DMS114 treated with DMSO at 0.1 percent for 48 hours (cell line): ENCODE results near the gene SIRT3.
A peak's percentile ranks its signal among the peaks of the same experiment; 100 is the strongest.
"Not testable (repeated sequence)": the region's sequence is repeated elsewhere in the genome, so short reads cannot be mapped to it uniquely, and the experiment has no call there.

Experiments
- DNase-seq: peaks from one replicate; lab custom pipeline; 2025; ENCODE audit not compliant: unreplicated experiment; lab: John Stamatoyannopoulos, UW

SIRT3 gene

DNA sequence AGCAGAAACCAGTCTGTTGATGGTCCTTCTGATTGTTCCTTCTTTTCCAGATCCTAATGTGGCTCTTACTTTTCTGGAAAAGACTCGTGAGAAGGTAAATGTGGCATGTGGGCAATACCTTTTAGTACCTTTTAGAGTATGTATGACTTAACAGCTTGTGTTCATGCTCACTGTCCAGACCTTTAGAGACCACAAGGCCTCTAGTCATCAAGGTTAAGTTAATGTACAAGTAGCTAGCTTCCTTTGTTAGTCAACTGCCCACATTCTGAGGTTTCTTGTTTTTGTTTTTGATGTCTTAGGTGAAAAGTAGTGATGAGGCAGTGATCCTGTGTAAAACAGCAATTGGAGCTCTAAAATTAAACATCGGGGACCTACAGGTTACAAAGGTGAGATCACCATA is 8.2 kb upstream of the SIRT3 start:
- DNase-seq, result no peak

DNA sequence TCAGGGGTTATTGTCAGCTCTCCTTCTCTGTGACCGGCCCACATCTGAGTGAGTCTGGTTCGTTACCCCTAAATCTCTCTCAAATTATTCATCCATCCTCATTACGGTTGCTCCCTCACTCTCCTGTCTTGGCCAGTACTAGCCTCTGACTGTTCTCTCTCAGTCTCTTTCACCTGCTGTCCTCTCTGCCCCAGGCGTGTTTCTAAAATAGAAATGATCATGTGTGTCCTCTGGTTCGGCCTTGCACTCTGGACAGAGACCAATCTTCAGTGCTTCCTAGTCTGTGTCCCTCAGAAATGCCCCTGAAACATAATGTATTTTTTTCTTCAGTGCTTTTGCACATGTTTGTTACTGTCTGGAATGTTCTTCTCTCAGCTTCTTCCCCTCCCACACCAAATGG is 5.5 kb upstream of the SIRT3 start:
- no peak for DNase-seq

DNA sequence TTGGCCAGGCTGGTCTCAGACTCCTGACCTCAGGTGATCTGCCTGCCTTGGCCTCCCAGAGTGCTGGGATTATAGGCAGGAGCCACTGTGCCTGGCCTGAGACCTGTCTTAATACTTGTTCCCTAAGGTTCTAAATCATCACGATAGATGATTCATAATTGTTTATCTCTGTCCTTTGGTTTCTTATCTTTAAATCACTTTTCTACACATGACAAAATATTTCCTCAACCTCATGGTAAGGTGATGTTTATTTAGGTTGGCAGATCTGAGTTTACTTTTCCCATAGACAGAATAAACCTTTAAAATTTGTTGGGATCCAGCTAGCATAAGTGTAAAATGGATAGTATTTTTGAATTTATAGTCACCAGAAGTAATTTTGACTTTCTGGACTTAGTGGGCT is 4.2 kb upstream of the SIRT3 start:
- DNase-seq, result no peak

DNA sequence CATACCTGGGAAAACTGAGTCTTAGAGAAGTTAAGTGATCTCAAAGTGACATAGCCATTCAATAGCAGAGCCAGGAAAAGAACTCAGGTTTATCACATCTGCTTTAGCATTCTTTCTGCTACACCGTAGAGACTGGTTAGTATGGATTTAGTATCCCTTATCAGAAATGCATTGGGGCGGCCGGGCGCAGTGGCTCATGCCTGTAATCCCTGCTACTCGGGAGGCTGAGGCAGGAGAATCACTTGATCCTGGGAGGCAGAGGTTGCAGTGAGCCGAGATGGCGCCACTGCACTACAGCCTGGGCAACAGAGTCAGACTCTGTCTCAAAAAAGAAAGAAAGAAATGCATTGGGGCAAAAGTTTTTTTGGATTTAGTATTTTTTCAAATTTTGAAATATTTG is 2.2 kb upstream of the SIRT3 start:
- DNase-seq, result not testable (repeated sequence)

DNA sequence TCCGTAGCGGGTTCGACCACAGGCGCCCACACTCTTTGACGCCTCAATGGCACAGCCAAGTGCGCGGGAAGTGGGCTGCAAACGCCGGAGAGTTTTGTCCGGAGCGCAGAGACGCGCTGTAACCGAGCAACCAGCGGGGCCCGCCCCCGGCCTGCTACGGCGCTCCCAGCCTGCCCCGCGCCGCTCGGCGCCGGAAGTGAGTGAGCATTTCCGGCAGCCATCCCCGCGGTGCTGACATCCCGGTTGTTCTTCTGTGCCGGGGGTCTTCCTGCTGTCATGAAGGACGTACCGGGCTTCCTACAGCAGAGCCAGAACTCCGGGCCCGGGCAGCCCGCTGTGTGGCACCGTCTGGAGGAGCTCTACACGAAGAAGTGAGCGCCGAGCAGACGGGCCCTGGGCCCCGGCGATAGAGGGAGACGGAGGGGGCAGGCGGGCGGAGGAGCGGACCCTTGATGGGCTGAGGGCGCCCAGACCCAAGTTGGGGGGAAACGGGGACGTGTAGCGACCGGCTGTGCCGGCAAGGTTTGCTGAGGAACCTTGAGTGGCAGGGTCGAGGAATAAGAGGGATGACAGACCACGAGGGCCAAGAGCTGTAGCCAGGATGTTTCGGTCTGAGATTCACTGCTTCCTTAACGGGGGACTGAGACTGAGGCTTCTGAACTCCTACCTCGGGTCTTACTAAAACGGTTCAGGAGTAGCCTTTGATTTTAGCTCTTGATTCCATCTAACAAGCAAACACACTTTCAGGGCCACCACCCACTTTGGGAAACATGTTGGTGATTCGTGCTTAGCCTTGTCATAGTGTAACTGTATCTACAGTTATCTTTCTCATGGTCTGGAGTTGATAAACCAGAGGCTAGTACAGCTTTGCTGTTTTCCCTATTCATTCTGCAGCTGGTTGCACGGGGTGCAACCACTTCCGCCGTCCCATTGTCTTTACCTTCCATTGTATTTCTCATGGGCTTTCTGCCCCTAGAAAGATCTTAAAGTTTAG is 929 bp upstream of the SIRT3 start, which contains the start of gene PSMD13:
PSMD13 (plus strand) TSS at position 203 of the 994 bp plus-strand sequence; CDS start at position 277, 74 bp downstream.
- DNase-seq, result peak; percentile 57

DNA sequence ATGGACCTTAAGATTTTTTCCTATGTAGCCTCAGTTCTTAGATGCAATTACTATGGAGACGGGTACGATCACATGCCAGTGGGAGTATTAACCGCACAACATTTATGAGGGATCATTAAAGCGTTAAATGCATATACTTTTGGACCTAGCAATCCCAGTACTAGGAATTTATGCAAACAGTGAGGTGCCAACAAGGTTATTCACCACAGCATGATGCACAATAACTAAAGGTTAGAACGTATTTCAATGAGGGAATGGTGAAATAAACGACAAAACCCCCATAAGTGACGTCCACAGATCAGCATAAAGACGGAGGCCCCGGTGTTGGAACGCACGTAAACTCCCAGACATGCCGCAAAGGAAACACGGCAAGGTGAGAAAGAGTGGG is 539 bp downstream of the SIRT3 start:
- no peak for DNase-seq

DNA sequence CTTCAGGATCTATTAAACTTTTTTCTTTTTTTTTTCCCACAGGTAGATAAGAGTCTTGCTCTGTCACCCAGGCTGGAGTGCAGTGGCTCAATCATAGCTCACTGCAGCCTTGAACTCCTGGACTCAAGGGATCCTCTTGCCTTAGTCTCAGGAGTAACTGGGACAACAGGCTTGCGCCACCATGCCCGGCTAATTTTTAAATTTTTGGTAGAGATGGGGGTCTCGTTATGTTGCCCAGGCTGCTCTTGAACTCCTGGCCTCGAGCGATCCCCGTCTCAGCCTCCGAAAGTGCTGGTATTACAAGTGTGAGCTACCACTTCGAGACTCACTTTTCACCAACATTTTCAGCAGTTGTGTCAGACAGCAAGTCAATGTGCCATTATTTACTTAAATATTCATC is 962 bp downstream of the SIRT3 start:
- no peak for DNase-seq

DNA sequence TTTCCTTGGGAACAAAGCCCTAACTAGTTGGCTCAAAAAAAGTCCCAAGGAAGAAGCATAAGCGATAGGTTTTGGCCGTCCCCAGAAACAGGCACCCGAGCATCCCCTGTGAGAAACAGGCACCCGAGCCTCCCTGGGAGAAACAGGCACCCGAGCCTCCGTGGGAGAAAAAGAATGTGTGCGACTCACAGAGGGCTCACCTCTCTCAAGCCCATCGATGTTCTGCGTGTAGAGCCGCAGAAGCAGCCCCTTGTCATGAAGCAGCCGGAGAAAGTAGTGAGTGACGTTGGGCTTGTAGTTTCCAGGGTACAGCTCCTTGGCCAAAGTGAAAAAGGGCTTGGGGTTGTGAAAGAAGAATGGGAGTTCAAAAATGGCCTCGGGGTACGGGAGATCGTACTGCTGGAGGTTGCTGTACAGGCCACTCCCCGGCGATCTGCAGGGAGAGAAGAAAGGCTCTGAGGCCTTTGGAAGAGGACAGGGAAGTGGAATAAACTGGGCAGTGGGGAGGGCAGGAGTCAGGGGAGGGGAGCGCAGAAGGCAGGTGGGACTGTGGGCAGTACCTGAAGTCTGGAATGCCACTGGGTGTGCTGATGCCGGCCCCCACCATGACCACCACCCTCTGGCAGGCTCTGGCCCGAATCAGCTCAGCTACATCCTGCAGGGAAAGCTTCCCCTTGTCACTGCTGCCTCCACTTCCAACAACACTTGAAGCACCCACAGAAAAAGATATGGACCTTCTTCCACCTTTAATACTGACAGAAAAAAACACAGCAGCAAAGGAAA is 3.2 kb downstream of the SIRT3 start:
- DNase-seq, result no peak

DNA sequence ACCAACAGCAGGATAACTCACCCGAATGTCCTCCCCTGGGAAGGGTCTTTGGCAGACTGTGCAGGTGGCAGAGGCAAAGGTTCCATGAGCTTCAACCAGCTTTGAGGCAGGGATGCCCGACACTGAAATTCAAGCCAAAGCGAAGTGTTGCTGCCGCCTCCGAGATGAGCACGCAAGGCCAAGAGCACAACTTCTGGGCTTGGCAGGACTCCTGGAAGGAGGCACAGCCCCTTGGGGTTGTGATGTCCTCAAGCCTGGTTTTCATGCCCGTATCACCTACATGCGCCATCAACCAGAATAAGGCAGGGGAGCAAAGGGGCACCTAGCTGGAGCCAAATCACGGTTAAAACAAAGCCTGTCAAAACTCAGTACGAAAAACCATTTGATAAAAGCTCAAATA is 5.7 kb downstream of the SIRT3 start:
- DNase-seq, result no peak

DNA sequence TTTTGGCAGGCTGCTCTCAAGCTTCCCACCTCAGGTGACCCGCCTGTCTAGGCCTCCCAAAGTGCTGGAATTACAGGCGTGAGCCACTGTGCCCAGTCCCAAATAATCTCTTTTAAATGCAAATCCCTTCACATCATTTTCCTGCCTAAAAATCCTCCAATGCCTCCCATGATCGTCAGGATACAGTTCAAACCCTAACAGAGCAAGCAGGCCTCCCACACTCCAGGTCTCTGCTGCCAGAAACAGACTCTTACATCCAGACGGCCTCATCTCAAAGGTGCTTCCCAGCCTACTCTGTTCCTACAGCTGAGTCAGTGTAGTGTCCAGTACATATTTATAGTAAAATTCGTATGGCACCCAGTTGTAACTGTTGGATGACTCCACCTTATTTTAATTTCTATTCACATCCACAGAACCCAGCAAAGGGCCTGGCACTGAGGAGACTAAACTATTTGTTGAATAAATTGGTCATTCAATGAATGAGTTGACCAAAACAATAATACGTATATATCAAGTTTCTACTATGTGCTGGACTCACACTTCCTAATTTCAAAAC is 8.2 kb downstream of the SIRT3 start:
- DNase-seq, result no peak

DNA sequence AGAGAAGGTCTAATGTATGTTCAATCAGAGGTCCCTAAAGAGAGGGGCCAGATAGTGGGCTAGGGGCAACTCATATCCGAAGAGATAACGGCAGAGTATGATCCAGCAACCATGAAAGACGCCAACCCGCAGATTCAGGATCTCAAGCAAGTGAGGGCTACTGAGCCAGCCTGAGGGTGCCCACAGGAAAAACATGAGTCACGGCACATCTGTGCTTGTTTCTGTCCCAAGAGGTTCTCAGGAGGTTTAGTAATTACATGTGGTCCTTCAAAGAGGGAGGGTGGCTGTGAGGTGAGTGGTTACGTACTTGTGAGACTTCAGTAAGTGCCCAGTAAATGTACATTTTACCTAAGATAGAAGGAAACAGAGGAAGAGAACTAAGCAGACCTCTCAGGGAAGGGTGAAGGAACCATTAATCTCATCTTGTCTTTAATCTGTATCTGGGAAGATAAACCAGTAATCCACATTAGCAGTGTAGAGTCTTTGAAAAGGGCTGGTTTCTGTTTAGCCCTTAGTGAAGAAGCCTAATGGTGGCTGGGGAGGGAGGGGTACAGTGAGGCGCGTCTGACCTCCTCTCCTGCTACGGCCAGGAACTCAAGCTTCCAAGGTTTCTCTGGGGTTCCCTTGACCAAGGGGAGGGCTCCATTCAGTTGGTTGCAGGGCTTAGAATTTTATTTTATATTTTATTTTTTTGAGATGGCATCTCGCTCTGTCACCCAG is 10.2 kb downstream of the SIRT3 start:
- DNase-seq, result no peak

DNA sequence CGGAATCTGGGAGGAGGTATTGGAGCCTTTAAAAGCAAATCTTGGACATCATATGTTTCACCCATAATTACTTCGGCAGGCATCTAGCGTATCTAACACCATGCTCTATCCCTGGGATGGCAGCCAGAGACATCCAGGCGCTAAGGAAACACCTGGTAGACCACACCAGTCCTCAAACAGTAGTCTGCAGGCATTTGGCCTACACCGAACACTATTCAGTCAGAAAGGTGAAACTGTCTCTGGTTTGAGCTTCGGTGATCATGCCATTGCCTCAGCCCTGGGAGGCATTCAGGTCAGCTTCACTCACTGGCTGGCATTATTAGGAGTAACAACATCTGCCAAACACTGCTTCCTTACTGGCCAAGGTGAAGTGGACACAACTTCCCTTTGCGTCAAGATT is 11.7 kb downstream of the SIRT3 start:
- DNase-seq, result no peak

DNA sequence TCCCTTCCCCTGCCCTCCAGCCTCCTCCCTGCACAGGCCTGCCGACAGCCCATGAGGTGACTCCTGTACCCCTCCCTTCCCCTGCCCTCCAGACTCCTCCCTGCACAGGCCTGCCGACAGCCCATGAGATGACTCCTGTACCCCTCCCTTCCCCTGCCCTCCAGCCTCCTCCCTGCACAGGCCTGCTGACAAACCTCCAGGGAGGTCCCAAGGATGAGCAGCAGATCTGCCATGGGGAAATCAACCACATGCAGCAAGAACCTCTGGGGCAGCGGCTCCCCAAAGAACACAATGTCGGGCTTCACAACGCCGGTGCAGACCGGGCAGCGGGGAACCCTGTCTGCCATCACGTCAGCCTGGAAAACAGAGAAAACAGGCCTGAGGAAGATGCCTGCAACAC is 12.3 kb downstream of the SIRT3 start:
- DNase-seq, result no peak

DNA sequence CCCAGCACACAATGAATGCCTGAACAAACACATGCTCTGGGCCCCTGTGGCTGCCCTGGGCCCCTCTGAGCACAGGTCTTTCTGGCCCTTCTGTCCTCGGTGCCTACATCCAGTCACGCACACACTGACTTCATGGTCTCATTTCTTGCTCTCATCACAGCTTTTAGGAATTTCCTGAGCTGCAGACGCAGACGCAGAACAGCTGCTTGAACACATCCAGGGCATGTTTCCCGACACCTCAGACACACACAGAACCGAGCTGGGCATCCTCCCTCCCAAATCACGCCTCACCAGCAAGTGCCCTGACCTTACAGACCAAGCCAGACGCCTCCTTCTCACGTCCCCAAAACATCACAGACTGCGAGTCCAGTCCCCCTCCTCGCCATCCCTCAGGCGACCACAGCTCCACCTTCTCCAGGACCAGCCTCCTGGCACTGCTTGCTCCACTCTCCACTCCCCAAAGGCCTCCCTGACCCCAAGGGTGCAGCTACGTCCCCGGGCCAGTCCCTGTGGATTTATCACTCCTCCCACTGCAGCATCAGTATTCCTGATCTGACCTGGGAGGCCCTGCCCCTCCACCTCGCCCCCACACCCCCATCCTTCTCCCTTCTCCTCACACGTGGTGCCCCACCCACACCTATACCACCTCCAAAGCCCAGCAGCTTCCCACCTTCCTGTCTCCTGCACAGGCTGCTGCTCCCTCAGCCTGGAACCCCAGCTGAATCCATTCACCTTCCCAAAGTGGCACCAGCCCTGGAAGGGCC is 12.9 kb downstream of the SIRT3 start:
- no peak for DNase-seq

DNA sequence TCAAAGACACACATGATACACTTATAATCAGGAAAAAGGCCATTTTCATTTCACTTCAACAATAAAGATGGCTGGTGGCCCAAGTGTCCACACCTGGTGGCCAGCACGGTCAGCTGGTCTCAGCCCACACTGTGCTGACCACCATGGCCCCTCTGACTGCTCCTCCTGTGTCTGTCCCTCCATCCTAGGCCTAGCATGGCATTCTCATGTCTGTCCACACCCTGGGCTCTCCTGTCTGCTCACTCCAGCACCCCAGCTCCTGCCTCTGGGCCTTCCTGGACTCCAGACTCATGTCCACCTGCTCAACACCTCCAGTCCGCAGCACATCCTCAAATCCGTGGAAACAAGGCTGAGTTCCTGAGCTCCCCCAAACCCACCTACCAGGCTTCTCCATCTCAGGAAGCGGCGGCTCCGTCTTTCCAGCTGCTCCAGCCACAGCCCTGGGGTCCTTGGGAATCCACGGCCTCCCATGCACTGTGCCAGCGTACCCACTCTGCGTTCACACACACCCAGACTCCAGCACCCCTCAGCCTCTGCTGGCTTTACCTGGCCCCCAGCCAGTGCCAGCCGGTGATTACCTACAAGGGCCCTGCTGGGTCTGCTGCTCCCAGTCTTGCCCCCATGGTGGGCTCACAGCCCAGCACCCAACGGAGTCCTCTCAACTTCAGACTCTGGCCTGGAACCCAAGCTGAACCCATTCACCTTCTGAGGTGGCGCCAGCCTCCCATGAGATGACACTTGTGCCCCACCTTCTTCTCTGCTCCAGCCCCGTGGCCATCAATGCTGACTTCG is 13.9 kb downstream of the SIRT3 start:
- DNase-seq, result no peak

DNA sequence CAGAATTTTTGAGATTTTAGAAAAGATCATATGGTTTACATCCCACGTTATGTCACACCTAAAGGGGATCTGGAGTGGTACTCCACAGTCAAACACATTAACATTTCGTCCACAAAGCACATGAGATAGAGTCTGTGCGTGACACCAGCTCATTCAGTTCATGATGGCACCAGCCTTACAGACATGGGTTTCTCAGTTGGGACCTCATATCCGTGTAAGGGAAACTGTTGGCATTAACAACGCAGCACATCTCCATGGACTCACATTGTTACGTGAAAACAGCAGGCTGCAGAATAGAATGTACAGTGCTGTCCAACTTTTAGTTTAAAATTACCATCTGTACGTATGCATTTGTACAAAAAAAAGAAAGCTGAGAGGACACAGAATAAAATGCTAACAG is 14.6 kb downstream of the SIRT3 start:
- no peak for DNase-seq

DNA sequence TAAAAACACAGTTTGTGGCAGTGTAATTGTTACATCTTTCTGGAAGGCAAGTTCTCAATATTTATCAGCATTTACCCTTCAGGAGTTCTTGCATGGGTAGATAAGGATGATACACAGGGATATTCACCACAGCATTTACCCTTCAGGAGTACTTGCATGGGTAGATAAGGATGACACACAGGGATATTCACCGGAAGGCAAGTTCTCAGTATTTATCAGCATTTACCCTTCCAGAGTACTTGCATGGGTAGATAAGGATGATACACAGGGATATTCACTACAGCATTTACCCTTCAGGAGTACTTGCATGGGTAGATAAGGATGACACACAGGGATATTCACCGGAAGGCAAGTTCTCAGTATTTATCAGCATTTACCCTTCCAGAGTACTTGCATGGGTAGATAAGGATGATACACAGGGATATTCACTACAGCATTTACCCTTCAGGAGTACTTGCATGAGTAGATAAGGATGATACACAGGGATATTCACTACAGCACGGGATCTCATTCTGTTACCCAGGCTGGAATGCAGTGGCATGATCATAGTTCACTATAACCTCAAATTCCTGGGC is 15.4 kb downstream of the SIRT3 start:
- not testable (repeated sequence) for DNase-seq

DNA sequence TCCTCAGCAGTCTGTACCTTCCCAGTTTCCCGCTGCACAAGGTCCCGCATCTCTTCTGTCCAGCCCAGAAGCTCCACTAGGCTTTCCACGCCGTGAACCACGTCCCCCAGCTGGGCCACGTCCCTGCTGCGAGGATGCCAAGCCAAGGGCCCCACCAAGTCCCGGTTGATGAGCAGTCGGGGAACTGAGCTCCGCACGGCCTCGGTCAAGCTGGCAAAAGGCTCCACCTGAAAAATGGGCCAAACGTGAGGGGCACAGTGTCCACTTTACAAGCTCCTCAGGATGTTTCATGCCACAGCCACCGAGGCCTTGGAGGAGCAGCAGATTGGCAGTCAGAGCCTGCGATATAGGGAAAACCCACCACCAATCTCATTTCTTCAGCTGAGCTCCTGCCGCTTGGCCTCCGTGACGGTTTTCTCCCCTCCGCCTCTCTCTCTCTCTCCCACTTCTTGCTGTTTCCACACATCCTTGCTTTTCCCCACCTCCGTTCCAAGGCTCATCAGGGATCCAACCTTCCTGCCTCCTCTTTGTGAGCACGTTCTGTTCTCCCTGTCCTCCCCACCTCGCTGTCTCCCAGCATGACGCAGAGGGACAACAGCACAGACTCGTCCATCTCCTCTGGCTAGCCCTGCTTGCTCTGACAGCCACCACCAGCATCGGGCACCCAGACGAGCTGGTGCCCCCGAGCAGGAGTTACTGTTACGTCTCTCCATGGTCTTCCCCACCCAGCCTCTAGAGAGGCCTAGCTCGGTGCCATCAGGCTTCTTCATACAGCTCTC is 17.1 kb downstream of the SIRT3 start:
- DNase-seq, result no peak
